Activated gamma-delta T cell treated with Interleukin-2 at 50 U/mL for 16 hours (primary cell): ENCODE results near the gene EPHA6.

Experiments used
- DNase-seq: peaks from one replicate; pipeline ENCODE4 v3.0.0-alpha.2; 2020

Gene EPHA6

GRCh38 chr3:97029972-97030371 is 215.6 kb downstream of the EPHA6 start:
- DNase-seq: no peak

- no peak for DNase-seq
Measured at GRCh38 chr3:97037294-97037943, 223.0 kb downstream of the EPHA6 start.

DNA sequence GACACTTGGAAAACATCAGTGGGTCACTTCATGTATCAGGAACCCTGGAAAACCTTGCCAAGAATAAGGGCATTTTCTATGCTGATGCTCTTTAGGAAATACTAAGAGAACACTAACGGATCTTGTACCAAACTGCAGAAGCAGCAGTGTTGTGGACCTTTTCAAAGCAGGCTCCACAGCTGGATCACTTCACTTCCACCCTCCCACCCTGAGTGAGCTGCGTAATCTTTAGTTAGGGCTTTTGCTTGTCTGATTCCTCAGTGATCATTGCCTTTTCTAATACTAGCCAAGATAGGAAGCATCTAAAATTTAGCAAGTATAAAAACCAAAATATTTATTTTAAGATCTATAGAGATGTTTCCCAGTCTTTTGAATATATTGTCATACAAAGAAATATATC is 229.0 kb downstream of the EPHA6 start:
- no peak for DNase-seq

DNA sequence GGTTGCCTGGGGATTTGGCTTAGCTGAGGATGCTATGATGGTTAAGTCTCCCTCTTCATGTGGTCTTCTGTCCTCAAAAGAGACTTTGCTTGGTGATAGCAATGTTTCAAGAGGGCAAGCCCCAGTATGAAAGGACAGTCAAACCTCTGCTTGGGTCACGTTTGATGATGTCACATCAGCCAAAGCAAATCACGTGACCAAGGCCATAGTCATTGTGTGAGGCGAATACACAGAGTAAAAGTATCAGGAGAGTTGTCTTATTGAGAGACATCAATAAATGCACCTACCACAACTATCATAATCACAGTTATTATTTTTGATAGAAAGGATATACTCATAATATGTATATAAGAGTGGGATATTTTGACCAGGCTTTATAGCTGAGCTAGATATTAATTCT is 243.0 kb downstream of the EPHA6 start:
- no peak for DNase-seq

DNA sequence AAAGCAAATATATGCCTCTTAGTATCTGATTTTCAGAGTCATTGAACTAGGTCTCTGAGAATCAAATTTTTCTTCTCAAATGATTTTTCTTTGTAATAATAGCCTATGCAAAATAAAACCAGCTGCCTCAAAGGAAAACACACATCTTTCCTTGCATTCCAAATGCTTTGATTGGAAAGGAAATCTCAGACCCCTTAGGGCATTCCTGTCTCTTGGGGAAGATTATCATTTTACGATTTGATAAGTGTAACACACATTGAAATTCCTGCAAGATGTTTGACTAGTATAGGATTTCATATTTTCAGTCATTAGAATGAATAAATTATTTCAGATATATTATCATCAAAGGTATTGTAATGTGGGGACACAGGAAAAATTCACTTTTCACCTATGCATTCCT is 244.8 kb downstream of the EPHA6 start:
- DNase-seq: no peak

DNA sequence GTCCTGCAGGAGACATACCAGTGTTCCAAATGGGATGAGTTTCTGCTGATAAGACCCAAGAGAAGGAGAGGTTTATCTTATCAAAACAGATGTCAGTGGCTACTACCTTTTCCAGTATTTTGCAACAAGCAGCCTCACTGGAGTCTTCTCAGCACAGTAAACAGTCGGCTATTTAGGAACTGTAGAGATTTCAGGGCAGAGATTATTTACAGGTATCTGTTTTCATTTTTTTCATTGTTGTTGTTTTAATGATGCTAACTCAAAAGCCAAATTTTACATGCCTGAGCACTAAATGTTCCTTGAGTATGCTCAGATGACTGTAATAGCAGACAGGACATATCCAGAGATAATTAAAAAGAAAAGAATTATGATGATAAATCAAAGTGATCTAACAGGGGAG is 252.1 kb downstream of the EPHA6 start:
- no peak for DNase-seq

DNA sequence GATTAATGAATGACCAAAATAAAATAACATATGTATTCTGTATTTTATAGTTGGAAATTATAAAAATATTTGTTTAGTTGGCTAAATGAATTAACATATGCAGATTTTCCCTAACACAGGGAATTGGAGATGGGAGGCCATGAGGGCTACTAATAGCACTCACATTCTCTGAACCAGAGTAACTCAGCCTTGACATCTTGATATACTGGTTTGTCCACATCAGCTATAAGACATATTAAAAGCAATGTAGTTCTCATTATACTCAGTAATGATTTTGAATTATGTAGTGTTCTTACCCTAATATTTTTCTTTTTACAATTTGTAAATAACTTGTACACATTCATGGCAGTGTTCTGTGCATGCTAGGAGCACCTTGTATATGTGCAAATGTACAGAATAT is 255.9 kb downstream of the EPHA6 start:
- DNase-seq: no peak

- DNase-seq: no peak
Measured at GRCh38 chr3:97074546-97074945, 260.2 kb downstream of the EPHA6 start.

GRCh38 chr3:97076673-97077072 is 262.3 kb downstream of the EPHA6 start:
- DNase-seq: no peak

- no peak for DNase-seq
Measured at GRCh38 chr3:97089621-97090020, 275.2 kb downstream of the EPHA6 start.

DNA sequence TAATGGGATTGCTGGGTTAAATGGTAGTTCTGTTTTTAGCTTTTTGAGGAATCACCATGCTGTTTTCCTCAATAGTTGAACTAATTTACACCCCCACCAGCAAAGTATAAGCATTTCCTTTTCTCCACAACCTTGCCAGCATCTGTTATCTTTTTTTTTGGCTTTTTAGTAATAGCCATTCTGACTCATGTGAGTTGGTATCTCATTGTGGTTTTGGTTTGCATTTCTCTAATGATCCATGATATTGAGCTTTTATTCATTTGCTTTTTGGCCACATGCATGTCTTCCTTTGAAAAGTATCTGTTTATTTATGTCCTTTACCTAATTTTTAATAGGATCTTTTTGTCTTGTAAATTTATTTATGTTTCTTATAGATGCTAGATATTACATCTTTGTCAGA is 288.2 kb downstream of the EPHA6 start:
- no peak for DNase-seq

DNA sequence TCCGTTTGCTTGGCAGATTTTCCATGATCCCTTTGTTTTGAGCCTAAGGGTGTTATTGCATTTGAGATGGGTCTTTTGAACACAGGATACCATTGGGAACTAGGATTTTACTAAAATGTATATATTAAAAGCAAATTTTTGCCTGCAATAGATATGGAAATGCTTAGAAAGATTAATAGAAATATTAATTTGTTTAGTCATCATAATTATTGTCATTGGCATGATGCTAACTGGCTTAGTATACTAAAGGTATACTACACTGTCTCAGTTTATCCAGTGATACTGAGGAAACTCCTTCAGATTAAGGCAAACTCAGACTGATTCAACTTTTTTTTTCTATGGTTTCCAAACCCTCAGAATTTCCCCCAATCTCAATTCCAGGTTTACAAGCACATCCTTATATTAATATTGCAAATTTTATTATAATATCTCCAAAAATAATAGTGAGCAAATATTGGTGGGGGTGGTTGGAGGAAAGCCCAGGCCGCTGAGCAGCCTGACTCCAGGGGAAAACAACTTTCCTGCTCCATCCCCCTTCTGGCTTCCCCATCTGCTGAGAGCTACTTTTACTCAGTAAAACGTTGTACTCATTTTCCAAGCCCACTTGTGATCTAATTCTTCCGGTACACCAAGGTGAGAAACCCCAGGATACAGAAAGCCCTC is 291.7 kb downstream of the EPHA6 start:
- DNase-seq: no peak

DNA sequence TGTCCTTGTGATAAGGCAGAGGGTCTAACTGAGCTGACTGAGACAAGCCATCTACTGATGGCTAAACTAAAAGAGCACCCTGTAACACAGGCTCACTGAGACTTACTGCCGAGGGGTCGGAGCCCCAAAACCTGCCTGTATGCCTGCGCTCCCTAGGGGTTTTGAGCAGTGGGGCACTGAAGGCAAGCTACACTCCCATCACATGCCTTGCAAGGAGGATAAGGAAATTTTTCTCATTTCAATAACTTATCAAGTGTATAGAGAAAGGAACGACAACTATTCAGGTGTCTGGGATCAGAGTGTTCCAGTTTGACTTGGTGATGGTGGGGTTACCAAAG is 292.2 kb downstream of the EPHA6 start:
- no peak for DNase-seq

DNA sequence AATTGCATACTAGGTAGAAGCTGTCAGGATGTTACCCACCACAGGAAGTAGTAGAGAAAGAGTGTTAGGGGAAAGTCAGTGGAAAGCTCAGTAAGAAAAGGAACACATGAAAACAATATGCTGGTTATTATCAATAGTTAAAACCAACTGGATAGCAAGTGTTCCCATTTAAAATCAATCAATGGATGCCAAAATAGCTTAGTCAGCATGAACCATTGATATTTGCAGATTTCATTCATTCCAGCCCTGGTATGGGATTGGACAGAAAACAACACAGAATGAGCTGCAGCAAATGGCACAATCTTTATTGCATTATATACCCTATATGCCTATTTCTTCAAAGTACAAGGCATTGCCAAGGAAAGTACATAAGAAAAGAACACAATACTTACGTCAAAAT is 293.7 kb downstream of the EPHA6 start:
- no peak for DNase-seq

GRCh38 chr3:97111244-97111643 is 296.9 kb downstream of the EPHA6 start:
- no peak for DNase-seq

GRCh38 chr3:97121386-97121785 is 307.0 kb downstream of the EPHA6 start:
- no peak for DNase-seq

- DNase-seq: no peak
Measured at GRCh38 chr3:97125902-97126499, 311.6 kb downstream of the EPHA6 start.

- no peak for DNase-seq
Measured at GRCh38 chr3:97131476-97131875, 317.1 kb downstream of the EPHA6 start.

DNA sequence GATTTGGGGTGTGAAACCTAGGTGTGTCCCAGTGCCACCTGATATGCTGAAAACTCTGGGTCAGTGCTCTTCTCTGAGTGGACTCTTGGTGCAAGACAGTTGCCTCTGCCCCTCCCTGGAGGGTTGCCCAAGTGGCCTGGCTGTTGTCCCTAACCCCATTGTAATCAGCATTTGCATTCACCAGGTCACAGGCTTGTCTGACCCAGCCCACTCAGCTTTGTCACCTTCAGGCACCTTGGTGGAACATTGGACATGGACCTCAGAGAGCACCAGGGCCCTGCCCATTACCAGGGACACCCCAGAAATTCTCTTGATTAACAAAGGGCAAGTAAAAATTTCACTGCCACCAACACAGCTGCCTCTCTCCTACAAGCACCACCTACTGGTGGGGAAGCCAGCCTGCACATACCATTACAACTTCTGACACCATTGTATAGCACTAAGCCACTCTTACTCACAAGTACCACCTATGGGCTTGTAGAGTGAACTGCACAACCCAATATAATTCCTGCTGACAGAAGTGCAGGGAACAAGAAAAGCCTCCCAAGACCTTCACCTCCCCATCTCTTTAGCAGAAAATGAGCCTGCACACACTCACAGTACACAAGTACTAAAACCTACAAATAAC is 324.6 kb downstream of the EPHA6 start:
- no peak for DNase-seq

DNA sequence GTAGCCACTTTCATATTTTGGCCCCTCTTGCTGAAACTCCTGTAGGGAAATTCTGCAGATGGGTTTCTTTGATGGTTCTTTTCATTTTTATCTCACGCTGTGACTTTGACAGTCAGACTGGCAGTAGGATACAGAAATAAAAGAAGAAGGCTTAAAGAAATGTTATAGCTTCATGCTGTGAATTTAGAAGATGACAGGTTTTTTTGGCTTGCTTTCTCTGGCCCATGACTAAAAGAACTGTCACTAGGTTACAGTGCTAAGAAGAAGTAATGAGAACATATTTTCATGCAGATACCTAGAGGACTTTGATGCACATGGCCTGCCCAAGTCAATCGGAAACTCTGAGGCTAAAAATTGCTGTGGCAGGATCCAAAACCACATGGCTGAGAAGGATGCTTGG is 334.5 kb downstream of the EPHA6 start:
- DNase-seq: no peak

DNA sequence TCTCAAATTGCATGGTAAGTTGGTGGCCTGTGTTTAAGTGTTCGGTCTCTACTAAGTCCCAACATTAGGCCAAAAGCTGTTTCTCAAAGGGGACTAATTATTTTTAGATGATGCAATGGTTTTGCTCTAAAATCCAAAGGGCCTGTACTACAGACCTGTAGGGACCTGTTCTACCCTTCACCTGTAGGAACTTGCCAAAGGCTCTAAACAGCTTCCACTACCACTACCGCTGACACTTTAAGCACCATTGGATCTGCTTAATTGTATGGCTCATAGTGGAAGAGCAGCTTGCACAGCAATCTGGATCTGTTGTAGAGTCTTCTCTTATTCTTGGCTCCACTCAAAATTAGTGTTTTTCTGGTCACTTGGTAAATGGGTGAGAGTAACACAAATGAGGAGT is 346.8 kb downstream of the EPHA6 start:
- no peak for DNase-seq

DNA sequence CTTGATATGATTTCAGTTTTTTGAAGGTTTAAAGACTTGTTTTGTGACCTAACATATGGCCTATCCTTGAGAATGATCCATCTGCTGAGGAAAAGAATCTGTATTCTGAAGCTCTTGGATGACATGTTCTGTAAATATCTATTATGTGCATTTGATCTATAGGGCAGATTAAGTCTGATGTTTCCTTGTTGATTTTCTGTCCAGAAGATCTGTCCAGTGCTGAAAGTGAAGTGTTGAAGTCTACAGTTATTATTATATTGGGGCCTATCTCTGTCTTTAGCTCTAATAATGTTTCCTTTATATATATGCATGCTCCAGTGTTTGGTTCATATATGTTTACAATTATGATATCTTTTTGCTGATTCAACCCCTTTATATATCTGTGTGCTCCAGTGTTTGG is 362.8 kb downstream of the EPHA6 start:
- no peak for DNase-seq

GRCh38 chr3:97181704-97182103 is 367.3 kb downstream of the EPHA6 start:
- no peak for DNase-seq

DNA sequence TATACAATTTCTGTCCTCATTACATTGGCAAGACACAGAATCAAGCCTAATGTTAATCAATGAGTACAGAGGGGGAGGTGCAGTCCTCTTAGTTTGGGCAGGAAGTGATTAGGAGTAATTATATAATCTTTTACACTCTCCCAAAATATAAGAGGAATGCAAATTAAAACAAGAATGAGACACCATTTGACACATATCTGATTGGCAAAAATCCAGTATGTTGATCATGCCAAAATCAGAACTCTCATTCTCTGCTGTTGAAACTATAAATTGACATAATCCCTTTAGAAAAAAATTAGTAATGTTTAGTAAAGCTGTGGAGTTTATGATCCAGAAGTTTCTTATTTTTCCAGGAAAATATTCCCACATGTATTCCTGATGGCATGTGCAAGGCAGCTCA is 373.4 kb downstream of the EPHA6 start:
- no peak for DNase-seq
